ENCODE measurements around the gene CSNK1G2. TPM values are rescaled to one million over a fixed set of nuclear protein-coding genes. Genes with fewer than 3 reads are reported as not detected.

Gene CSNK1G2
- total and polyA plus RNA-seq, 8 donors: 30.2 to 210 (median 65.3) TPM

GRCh38 chr19:1901940-1902404, 39.0 kb upstream of the CSNK1G2 start:
- WGBS, 5 donors: 81 to 93% (median 85%) methylated on average over 16 of the region's 16 CpGs
- Histone ChIP-seq H3K27me3 (no peaks in the 10 kb centered on the region), H3K27ac (peak overlapping the region in 2 of 5 donors; percentile 56 to 67), H3K9me3 (no peaks in the 10 kb centered on the region), H3K4me3 (no peak overlapping the region), H3K4me1 (peaks cover 24 to 38% (median 32%) of the 10 kb centered on the region in 4 donors), H3K36me3 (no peaks in the 10 kb centered on the region)
- DNase-seq: peak in 1 of 2 donors; percentile 32
- intact Hi-C loops (cut with DNase I; ENCODE audit: low total_unique reads): no loop called here
- TF ChIP-seq EP300 (IDR thresholded peaks at IDR 0.05) (no peak), POLR2A (IDR thresholded peaks at IDR 0.05) (no peak)

- no peak overlapping the region for H3K4me3 ChIP-seq
- H3K36me3 ChIP-seq: peaks cover 0 to 1% (median 0%) of the 10 kb centered on the region in 4 donors
- peak overlapping the region in 3 of 5 donors; percentile 11 to 94 (median 56) for H3K27ac ChIP-seq
- DNase-seq: no peak
- H3K4me1 ChIP-seq: peaks cover 21 to 38% (median 34%) of the 10 kb centered on the region in 4 donors
- intact Hi-C loops (cut with DNase I; ENCODE audit: low total_unique reads): no loop called here
- H3K27me3 ChIP-seq: no peaks in the 10 kb centered on the region
- WGBS, 5 donors: 78 to 90% (median 85%) methylated on average over 6 of the region's 6 CpGs
- no peaks in the 10 kb centered on the region for H3K9me3 ChIP-seq
- TF ChIP-seq POLR2AphosphoS5 (IDR thresholded peaks at IDR 0.05): no peak
- TF ChIP-seq CTCF (IDR thresholded peaks at IDR 0.05): no peak
- no peak for TF ChIP-seq POLR2A (IDR thresholded peaks at IDR 0.05)
- TF ChIP-seq EP300 (IDR thresholded peaks at IDR 0.05): no peak
Measured at GRCh38 chr19:1902923-1903322, 38.0 kb upstream of the CSNK1G2 start.

- Histone ChIP-seq H3K9me3 (no peaks in the 10 kb centered on the region), H3K36me3 (peaks cover 0 to 7% (median 0%) of the 10 kb centered on the region in 4 donors), H3K27ac (peak overlapping the region; percentile 36 to 94 (median 84)), H3K4me1 (peaks cover 35 to 56% (median 49%) of the 10 kb centered on the region in 4 donors), H3K27me3 (no peaks in the 10 kb centered on the region), H3K4me3 (peak overlapping the region in 3 of 4 donors; percentile 63 to 77 (median 67))
- intact Hi-C loops (cut with DNase I; ENCODE audit: low total_unique reads): no loop called here
- 33 to 41% (median 36%) methylated on average over 8 of the region's 8 CpGs for WGBS, 5 donors
- TF ChIP-seq CTCF (IDR thresholded peaks at IDR 0.05) (no peak), POLR2AphosphoS5 (IDR thresholded peaks at IDR 0.05) (no peak), POLR2A (IDR thresholded peaks at IDR 0.05) (no peak), EP300 (IDR thresholded peaks at IDR 0.05) (no peak)
- DNase-seq: no peak
Measured at GRCh38 chr19:1904860-1905109, 36.2 kb upstream of the CSNK1G2 start.

GRCh38 chr19:1905110-1905862, 35.7 kb upstream of the CSNK1G2 start, which contains the start of the genes ADAT3 and SCAMP4:
ADAT3 (plus strand) TSS chr19:1905399; CDS start chr19:1912048, 6,649 bp downstream.
SCAMP4 (plus strand) TSS chr19:1905399; CDS start chr19:1915020, 9,621 bp downstream.
- Histone ChIP-seq H3K27me3 (no peaks in the 10 kb centered on the region), H3K9me3 (no peaks in the 10 kb centered on the region), H3K4me1 (peaks cover 38 to 61% (median 54%) of the 10 kb centered on the region in 4 donors), H3K4me3 (peak within 1 kb of the TSS; percentile 63 to 77 (median 65)), H3K36me3 (peaks cover 0 to 7% (median 0%) of the 10 kb centered on the region in 4 donors), H3K27ac (peak within 1 kb of the TSS; percentile 78 to 94 (median 93))
- 0 to 1% (median 1%) methylated on average over 39 to 92 of the region's 92 CpGs for WGBS, 5 donors
- DNase-seq: peak; percentile 99 to 100
- intact Hi-C loops (cut with DNase I; ENCODE audit: low total_unique reads): no loop called here
- TF ChIP-seq CTCF (IDR thresholded peaks at IDR 0.05) (no peak), POLR2AphosphoS5 (IDR thresholded peaks at IDR 0.05) (peak; percentile 77 to 95 (median 84)), POLR2A (IDR thresholded peaks at IDR 0.05) (peak in 1 of 4 donors; percentile 38), EP300 (IDR thresholded peaks at IDR 0.05) (no peak)
